WERI-Rb-1 (cell line): ENCODE results near the gene TBCB.
A peak's percentile ranks its signal among the peaks of the same experiment; 100 is the strongest.

ENCODE experiments used
- DNase-seq: peaks from one replicate; pipeline ENCODE4 v3.0.0-alpha.2; 2020
- H3K27ac ChIP-seq: fragments of 250-450 bp; sonication (Bioruptor Pico); 2 replicates; pipeline ENCODE4 v1.5.1; 2020; ENCODE audit warnings: mild to moderate bottlenecking, moderate library complexity
- H3K27me3 ChIP-seq: fragments of 250-450 bp; sonication (Bioruptor Pico); 2 replicates; pipeline ENCODE4 v1.5.1; 2021; ENCODE audit warnings: mild to moderate bottlenecking, low read depth, moderate library complexity; ENCODE audit not compliant: insufficient read depth, severe bottlenecking
- H3K36me3 ChIP-seq: fragments of 250-450 bp; sonication (Bioruptor Pico); 2 replicates; pipeline ENCODE4 v1.5.1; 2020; ENCODE audit warnings: mild to moderate bottlenecking, moderate library complexity
- H3K4me3 ChIP-seq: 2 replicates; pipeline ENCODE4 v1.5.1; 2011; ENCODE audit warnings: low read depth, mild to moderate bottlenecking, control low read depth, low read length
- H3K9me3 ChIP-seq: fragments of 250-450 bp; sonication (Bioruptor Pico); 2 replicates; pipeline ENCODE4 v1.5.1; 2021; ENCODE audit warnings: mild to moderate bottlenecking, moderate library complexity; ENCODE audit not compliant: severe bottlenecking
- TF ChIP-seq, protein P1 (sequence below): IDR thresholded peaks from 2 replicates; pipeline ENCODE4 v1.5.1; 2011; ENCODE audit warnings: low read depth, mild to moderate bottlenecking, control low read depth, inconsistent platforms, low read length

The TBCB gene

DNA sequence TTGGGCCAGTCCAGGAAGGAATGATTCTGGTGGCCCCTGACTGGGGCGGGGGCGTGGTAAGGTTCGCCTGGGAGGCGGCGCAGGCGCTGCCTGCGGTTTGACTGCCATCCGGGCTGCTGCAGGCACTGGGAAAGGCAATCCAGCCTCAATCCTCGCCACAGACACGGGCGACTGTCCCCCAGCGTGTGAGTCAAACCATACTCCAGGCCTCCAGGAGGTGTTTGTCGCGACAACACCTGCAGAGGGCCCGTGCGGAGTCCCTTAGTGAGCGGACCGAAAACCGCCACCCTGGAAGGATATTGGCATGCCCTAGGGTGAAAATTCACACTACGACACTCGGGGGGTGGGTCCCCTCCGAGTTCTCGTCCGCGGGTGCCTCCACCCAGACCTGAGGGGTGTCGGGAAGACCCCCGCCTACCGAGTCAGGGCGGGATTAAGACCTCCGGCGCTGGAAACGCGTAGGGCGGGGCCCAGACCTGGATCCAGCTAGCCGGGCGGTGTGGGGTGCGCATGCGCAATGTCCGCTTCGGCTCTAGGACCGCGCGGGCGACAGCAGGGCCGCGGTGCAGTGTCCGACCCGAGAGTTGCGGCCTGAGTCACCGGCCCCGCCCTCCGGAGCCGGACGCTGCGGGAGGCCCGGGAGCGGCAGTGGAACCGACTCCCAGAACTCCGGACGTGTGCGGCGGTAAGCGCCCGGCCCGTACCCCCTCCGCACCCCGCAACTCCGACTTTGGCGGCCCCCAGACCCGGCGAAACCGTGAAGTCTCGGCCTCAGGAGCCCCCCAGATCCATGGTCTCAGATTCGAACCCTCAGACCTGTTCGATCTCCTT lies 24.4 kb downstream of the TBCB start, which contains the start of gene CAPNS1:
Gene CAPNS1, plus strand, starts transcription at position 594 of the 831 bp plus-strand sequence. CDS start 946 bp downstream, outside the sequence.
- peak; percentile 97 for DNase-seq
- H3K4me3 ChIP-seq, result peak within 1 kb of the TSS; percentile 74
- TF ChIP-seq, protein P1, sequence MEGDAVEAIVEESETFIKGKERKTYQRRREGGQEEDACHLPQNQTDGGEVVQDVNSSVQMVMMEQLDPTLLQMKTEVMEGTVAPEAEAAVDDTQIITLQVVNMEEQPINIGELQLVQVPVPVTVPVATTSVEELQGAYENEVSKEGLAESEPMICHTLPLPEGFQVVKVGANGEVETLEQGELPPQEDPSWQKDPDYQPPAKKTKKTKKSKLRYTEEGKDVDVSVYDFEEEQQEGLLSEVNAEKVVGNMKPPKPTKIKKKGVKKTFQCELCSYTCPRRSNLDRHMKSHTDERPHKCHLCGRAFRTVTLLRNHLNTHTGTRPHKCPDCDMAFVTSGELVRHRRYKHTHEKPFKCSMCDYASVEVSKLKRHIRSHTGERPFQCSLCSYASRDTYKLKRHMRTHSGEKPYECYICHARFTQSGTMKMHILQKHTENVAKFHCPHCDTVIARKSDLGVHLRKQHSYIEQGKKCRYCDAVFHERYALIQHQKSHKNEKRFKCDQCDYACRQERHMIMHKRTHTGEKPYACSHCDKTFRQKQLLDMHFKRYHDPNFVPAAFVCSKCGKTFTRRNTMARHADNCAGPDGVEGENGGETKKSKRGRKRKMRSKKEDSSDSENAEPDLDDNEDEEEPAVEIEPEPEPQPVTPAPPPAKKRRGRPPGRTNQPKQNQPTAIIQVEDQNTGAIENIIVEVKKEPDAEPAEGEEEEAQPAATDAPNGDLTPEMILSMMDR, result peak; percentile 34; the same call in 1 of the 2 replicates
- peak within 1 kb of the TSS; percentile 90 for H3K27ac ChIP-seq
- H3K36me3 ChIP-seq, result peaks cover 18% of the 10 kb centered on the region
- no peaks in the 10 kb centered on the region for H3K9me3 ChIP-seq
- no peaks in the 10 kb centered on the region for H3K27me3 ChIP-seq

DNA sequence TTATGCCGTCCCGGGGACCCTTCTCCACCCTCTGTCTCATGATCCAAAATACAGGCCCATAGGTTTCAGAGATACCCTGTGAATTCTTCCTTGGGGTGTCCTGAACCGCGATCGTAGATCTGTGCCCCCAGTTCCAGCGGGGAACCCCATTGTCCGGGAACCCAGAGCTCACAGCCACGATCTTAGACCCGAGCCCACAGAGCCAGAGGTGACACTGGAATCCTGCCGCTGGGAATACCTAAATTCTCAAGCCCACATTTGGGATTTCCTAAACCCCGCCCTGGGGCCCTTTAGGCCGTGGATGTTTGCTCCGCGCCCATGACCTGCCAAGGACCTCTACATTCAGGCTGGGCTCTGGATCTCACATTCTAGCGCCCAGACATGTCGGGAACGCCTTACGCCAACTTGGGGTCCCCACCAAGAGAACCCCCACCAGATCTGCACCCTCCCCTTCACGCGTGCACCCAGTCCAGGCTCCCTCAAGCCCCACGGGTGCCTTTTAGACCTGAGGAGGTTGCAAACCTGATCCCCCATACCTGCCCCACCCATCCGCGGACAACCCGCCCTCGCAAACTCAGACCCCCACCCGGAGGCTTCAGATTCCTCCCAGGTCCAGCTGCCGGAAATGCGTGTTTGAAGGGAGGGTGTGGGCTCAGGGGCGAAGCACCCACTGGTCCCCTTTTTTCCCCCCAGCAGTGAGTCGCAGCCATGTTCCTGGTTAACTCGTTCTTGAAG lies 25.2 kb downstream of the TBCB start:
- Histone ChIP-seq H3K9me3 (no peaks in the 10 kb centered on the region), H3K27me3 (no peaks in the 10 kb centered on the region), H3K27ac (peak overlapping the region; percentile 90), H3K36me3 (peaks cover 24% of the 10 kb centered on the region), H3K4me3 (peak overlapping the region; percentile 74)
- TF ChIP-seq, protein P1, result no peak
- DNase-seq, result peak; percentile 71

DNA sequence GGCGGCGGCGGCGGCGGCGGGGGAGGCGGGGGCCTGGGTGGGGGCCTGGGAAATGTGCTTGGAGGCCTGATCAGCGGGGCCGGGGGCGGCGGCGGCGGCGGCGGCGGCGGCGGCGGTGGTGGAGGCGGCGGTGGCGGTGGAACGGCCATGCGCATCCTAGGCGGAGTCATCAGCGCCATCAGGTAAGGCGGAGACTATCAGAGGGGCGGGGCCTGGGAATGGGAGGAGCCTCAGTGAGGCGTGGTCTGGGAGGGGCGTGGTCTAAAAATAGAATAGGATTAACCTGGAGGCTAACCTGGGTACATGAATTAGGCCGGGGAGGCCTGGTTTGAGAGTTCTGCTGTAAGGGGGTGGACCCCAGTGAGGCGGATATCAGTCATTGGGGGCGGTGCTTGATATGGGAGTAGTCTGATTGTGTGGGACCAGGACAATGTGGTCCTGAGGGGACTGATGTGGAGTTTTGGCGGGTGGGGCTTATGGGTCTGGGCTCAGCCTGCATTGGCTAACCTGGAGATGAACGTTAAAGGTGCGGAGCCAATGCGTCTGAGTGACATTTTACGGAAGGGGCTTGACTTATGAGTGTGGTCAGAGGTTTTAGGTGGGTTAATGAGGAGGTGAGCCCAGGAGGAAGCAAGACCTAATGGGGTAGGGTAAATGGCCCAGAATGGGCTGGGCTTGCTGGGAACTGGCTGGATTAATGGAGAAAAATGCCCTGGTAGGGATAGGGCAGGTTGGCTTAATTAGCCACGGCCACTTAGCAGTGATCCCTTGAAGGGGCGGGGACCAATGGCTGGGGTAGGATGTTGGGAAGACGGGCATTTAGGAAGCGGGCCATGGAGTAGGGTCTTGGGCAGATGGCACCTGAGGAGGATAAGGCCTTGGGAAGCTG lies 26.0 kb downstream of the TBCB start:
- H3K27ac ChIP-seq, result peak overlapping the region; percentile 90; the same call in 1 of the 2 replicates
- peaks cover 32% of the 10 kb centered on the region for H3K36me3 ChIP-seq
- peak overlapping the region; percentile 74 for H3K4me3 ChIP-seq
- no peaks in the 10 kb centered on the region for H3K27me3 ChIP-seq
- DNase-seq, result peak; percentile 89
- no peaks in the 10 kb centered on the region for H3K9me3 ChIP-seq
- TF ChIP-seq, protein P1, result no peak

DNA sequence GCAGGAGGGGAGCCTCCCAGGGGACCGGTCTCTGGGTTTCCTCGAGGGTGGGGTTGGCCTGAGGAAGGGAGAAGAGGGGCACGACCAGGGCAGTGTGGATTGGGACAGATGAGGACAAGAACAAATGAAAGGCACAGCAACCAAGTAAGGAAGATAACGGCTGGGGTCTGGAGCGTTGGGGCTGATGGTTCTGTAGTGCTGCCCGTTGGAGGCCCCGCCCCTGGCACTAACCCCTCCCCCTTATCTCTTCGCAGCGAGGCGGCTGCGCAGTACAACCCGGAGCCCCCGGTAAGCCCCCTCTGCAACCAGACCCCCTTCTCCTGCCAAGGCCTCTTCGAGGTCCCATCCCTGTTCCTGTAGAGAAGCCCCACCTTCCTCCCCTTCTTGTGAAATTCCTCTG lies 26.8 kb downstream of the TBCB start:
- H3K27me3 ChIP-seq, result no peaks in the 10 kb centered on the region
- peaks cover 39% of the 10 kb centered on the region for H3K36me3 ChIP-seq
- no peak for DNase-seq
- no peak overlapping the region for H3K27ac ChIP-seq
- no peak overlapping the region for H3K4me3 ChIP-seq
- TF ChIP-seq, protein P1, result no peak
- no peaks in the 10 kb centered on the region for H3K9me3 ChIP-seq

DNA sequence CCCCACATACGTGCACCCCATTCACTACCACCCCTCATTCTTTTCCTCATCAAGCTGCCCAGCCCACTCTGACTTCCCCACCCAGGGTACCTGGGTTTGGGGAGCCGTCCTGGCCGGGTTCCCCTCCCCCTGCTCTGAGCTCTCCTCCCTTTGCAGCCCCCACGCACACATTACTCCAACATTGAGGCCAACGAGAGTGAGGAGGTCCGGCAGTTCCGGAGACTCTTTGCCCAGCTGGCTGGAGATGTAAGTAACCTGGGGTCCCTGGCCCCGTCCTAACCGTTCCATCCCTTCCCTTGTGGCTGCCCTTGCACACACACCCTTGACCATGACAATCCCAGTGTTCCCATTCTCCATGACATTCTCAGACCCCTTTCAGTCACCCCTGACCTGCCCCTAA lies 27.2 kb downstream of the TBCB start:
- Histone ChIP-seq H3K27ac (no peak overlapping the region), H3K9me3 (no peaks in the 10 kb centered on the region), H3K36me3 (peaks cover 44% of the 10 kb centered on the region), H3K4me3 (no peak overlapping the region), H3K27me3 (no peaks in the 10 kb centered on the region)
- no peak for DNase-seq
- TF ChIP-seq, protein P1, result no peak
